Measurements from ENCODE around the gene TCTN1.
"Not testable (repeated sequence)": the region's sequence is repeated elsewhere in the genome, so short reads cannot be mapped to it uniquely, and the experiment has no call there.

- TF ChIP-seq CTCF (IDR thresholded peaks at IDR 0.05; ENCODE audit: borderline replicate concordance, extremely low read depth, low read length, poor library complexity, severe bottlenecking); EZH2 (IDR thresholded peaks at IDR 0.05; ENCODE audit: borderline replicate concordance, low read depth, low read length, severe bottlenecking): not testable (repeated sequence)
Observed at GRCh38 chr12:110654238-110654637, 40.3 kb downstream of the TCTN1 start.
